ENCODE results near the gene SH3RF3. TPM values are rescaled to one million over a fixed set of nuclear protein-coding genes. Genes with fewer than 3 reads are reported as not detected.

The SH3RF3 gene
- total and polyA plus RNA-seq, 4 donors, result 2.9 to 9.7 (median 8.6) TPM

DNA sequence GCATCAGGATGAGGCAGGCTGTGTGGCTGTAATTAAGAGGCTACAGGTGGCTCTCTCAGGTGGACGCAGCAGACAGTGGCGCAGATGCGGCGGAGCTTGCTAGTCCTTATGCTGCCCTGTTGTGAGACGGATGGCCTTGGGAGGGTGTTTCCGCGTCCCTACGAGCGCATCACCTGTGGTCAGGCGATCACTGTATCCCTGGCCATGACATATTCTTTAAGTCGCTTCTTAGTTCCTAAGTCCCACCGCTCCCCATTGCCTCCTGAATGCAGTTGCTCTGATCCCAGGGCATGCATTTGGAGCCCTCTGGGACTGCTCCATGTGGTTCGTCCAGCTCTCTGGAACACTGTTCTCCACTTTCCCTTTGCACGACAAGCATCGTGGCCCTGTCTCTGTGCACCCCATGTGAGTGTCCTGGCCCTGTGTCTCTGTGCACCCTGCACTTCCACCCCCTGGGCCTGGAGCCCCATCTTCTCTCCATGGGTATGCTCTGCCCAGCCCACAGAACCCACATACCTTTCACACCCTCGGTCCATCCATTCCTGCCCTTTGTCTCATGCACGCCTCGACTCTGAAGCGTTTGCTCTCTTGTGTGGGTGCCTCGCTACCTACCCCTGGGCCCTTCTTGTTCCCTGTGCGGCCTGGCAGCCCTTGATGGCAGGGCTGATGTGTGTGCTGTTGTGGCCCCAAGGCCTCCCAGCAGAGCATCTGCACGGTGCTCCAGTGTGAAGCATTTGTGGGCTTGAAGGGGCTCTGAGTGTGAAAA is 74.4 kb downstream of the SH3RF3 start:
- DNase-seq (no peak), ATAC-seq (ENCODE audit: insufficient read depth, low FRiP score) (no peak)
- peaks cover 0 to 6% (median 0%) of the 10 kb centered on the region in 5 donors for H3K4me1 ChIP-seq (ENCODE audit: control insufficient read depth in 5 of 5, insufficient read depth in 5 of 5, low read length in 5 of 5)
- H3K4me3 ChIP-seq, result no peak overlapping the region
- TF ChIP-seq, protein P1, sequence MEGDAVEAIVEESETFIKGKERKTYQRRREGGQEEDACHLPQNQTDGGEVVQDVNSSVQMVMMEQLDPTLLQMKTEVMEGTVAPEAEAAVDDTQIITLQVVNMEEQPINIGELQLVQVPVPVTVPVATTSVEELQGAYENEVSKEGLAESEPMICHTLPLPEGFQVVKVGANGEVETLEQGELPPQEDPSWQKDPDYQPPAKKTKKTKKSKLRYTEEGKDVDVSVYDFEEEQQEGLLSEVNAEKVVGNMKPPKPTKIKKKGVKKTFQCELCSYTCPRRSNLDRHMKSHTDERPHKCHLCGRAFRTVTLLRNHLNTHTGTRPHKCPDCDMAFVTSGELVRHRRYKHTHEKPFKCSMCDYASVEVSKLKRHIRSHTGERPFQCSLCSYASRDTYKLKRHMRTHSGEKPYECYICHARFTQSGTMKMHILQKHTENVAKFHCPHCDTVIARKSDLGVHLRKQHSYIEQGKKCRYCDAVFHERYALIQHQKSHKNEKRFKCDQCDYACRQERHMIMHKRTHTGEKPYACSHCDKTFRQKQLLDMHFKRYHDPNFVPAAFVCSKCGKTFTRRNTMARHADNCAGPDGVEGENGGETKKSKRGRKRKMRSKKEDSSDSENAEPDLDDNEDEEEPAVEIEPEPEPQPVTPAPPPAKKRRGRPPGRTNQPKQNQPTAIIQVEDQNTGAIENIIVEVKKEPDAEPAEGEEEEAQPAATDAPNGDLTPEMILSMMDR (IDR thresholded peaks at IDR 0.05; ENCODE audit: control extremely low read depth, extremely low read depth), result no peak
- no peak overlapping the region for H3K9ac ChIP-seq (ENCODE audit: insufficient read depth in 1 of 2, low read length in 2 of 2)
- H3K36me3 ChIP-seq (ENCODE audit: control insufficient read depth in 4 of 4, insufficient read depth in 4 of 4, low read length in 4 of 4), result no peaks in the 10 kb centered on the region
- 95% methylated on average over 22 of the region's 22 CpGs for WGBS, 2 donors
- peaks cover 0 to 5% (median 0%) of the 10 kb centered on the region in 4 donors for H3K9me3 ChIP-seq (ENCODE audit: control insufficient read depth in 4 of 4, insufficient read depth in 3 of 4, low read length in 3 of 4)
- no peaks in the 10 kb centered on the region for H3K27me3 ChIP-seq (ENCODE audit: control insufficient read depth in 3 of 3, insufficient read depth in 3 of 3, low read length in 2 of 3)
- H3K27ac ChIP-seq (ENCODE audit: low read depth in 1 of 2, low read length in 1 of 2), result no peak overlapping the region

DNA sequence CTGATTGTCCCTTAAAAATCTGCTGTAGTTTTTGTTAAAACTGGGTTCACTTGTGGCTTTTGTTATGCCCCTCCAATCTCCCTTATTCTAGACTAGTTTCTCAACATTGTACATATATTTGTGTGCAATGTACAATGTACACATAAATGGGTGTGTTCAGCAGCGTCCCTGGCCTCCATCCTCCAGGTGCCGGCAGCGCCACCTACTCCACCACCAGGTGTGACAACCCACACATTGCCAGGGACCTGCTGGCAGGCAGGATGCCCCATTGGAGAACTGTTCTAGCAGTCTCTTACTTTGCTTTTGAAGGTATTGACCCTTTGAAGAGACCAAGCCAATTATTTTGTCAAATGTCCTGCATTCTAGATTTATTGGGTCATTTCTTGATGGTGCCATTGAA is 75.4 kb downstream of the SH3RF3 start:
- Histone ChIP-seq H3K4me3 (no peak overlapping the region), H3K36me3 (ENCODE audit: control insufficient read depth in 4 of 4, insufficient read depth in 4 of 4, low read length in 4 of 4) (no peaks in the 10 kb centered on the region), H3K27ac (ENCODE audit: low read depth in 1 of 2, low read length in 1 of 2) (no peak overlapping the region), H3K9me3 (ENCODE audit: control insufficient read depth in 4 of 4, insufficient read depth in 3 of 4, low read length in 3 of 4) (peaks cover 0 to 5% (median 0%) of the 10 kb centered on the region in 4 donors), H3K27me3 (ENCODE audit: control insufficient read depth in 3 of 3, insufficient read depth in 3 of 3, low read length in 2 of 3) (no peaks in the 10 kb centered on the region), H3K4me1 (ENCODE audit: control insufficient read depth in 5 of 5, insufficient read depth in 5 of 5, low read length in 5 of 5) (peaks cover 0 to 6% (median 0%) of the 10 kb centered on the region in 5 donors), H3K9ac (ENCODE audit: insufficient read depth in 1 of 2, low read length in 2 of 2) (no peak overlapping the region)
- ATAC-seq (ENCODE audit: insufficient read depth, low FRiP score), result no peak
- no peak for DNase-seq
- TF ChIP-seq, protein P1 (IDR thresholded peaks at IDR 0.05; ENCODE audit: control extremely low read depth, extremely low read depth), result no peak
- whole genome bisulfite sequencing, 2 donors, result 94 to 95% methylated on average over 3 of the region's 3 CpGs

DNA sequence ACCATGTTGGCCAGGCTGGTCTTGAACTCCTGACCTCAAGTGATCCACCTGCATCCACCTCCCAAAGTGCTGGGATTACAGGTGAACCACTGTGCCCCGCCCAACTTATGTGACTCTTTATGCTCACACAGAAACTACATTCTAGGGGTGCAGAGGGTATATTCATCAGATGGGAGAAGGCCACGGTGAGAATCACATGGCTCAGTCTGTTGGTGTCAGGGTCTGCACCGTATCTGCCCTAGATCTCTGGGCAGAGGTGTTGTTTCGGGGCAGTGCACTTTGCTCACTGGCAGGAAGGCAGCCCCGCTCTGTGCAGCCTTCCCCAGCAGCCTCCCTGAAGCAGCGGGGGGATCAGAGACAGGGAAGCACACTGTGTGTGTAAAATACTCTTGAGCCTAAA is 76.4 kb downstream of the SH3RF3 start:
- H3K4me3 ChIP-seq, result no peak overlapping the region
- H3K27ac ChIP-seq (ENCODE audit: low read depth in 1 of 2, low read length in 1 of 2), result no peak overlapping the region
- DNase-seq (no peak), ATAC-seq (ENCODE audit: insufficient read depth, low FRiP score) (no peak)
- H3K9me3 ChIP-seq (ENCODE audit: control insufficient read depth in 4 of 4, insufficient read depth in 3 of 4, low read length in 3 of 4), result peaks cover 0 to 5% (median 0%) of the 10 kb centered on the region in 4 donors
- no peaks in the 10 kb centered on the region for H3K27me3 ChIP-seq (ENCODE audit: control insufficient read depth in 3 of 3, insufficient read depth in 3 of 3, low read length in 2 of 3)
- WGBS, 2 donors, result 89 to 93% methylated on average over 6 of the region's 6 CpGs
- TF ChIP-seq, protein P1 (IDR thresholded peaks at IDR 0.05; ENCODE audit: control extremely low read depth, extremely low read depth), result no peak
- H3K36me3 ChIP-seq (ENCODE audit: control insufficient read depth in 4 of 4, insufficient read depth in 4 of 4, low read length in 4 of 4), result no peaks in the 10 kb centered on the region
- H3K9ac ChIP-seq (ENCODE audit: insufficient read depth in 1 of 2, low read length in 2 of 2), result no peak overlapping the region
- H3K4me1 ChIP-seq (ENCODE audit: control insufficient read depth in 5 of 5, insufficient read depth in 5 of 5, low read length in 5 of 5), result peaks cover 0 to 6% (median 0%) of the 10 kb centered on the region in 5 donors

Data from lung (tissue), 12 donors.